Fibroblast of pulmonary artery (primary cell): Measurements from ENCODE around the gene HOXB2.

Source experiments
- DNase-seq: peaks from one replicate; pipeline ENCODE4 v3.0.0-alpha.2; 2010; ENCODE audit warnings: low read depth
- H3K4me3 ChIP-seq: replicated peaks from 2 replicates; pipeline ENCODE4 v1.5.1; 2011; ENCODE audit warnings: low read depth, mild to moderate bottlenecking, control low read depth, low read length, moderate library complexity
- TF ChIP-seq, protein P1 (sequence below): IDR thresholded peaks from 2 replicates; pipeline ENCODE4 v1.5.1; 2011; ENCODE audit warnings: mild to moderate bottlenecking, control low read depth, low read length, inconsistent platforms; ENCODE audit errors: missing control alignments

HOXB2 gene

DNA sequence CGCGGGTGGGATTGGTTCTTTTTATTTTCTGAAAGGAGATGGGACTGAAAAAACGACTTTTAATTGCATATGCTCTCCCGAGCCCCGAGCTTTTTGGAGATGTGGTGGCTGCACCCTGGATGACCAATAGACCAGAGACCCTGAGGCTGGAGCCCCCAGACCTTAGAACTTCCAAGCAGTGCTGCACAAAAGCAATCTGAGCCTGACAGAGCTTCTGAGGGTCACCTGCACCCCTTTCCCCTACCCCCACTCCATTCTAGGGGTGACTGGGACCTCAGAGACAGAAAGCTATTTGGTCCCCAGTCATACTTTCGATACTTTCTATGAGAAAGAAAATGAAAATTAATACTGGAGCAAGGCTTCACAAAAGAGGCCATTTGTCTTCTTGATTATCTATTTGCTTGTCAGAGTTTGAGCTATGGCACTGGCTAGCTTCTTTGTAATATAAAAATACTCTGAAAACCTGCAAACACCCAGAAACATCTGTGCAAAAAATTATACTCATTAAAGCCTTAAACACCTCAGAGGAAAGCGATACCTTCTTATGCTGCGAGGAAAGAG lies 29.7 kb upstream of the HOXB2 start:
- DNase-seq = no peak
- TF ChIP-seq, protein P1, sequence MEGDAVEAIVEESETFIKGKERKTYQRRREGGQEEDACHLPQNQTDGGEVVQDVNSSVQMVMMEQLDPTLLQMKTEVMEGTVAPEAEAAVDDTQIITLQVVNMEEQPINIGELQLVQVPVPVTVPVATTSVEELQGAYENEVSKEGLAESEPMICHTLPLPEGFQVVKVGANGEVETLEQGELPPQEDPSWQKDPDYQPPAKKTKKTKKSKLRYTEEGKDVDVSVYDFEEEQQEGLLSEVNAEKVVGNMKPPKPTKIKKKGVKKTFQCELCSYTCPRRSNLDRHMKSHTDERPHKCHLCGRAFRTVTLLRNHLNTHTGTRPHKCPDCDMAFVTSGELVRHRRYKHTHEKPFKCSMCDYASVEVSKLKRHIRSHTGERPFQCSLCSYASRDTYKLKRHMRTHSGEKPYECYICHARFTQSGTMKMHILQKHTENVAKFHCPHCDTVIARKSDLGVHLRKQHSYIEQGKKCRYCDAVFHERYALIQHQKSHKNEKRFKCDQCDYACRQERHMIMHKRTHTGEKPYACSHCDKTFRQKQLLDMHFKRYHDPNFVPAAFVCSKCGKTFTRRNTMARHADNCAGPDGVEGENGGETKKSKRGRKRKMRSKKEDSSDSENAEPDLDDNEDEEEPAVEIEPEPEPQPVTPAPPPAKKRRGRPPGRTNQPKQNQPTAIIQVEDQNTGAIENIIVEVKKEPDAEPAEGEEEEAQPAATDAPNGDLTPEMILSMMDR = no peak
- no peak overlapping the region for H3K4me3 ChIP-seq

DNA sequence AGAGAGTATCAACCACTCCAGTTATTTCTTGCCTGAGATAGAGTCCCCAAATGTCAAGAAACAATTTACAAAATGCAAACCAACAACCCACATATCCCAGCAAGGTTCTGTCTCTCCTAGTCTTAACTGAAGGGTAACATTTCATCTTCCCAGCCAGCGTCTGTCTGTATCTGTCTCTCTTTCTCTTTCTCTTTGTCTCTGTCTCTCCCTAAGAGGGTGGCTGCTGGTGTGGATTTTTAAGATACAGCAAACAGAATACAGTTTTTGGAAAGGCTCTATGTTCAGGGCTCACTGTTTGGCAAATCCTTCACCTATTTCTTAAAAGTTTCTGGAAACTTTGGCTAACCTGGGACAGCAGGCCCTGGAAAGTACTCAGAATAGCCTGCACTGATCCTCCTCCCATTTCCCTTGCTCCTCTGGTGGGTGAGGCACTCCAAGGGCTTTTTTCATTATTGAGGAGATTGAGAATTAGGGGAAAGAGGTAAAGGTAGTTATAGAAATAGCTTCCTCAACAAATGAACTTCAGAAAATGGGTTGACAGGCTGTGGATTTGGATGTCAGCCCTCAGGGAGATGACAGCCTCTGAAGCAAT lies 27.0 kb upstream of the HOXB2 start:
- no peak overlapping the region for H3K4me3 ChIP-seq

DNA sequence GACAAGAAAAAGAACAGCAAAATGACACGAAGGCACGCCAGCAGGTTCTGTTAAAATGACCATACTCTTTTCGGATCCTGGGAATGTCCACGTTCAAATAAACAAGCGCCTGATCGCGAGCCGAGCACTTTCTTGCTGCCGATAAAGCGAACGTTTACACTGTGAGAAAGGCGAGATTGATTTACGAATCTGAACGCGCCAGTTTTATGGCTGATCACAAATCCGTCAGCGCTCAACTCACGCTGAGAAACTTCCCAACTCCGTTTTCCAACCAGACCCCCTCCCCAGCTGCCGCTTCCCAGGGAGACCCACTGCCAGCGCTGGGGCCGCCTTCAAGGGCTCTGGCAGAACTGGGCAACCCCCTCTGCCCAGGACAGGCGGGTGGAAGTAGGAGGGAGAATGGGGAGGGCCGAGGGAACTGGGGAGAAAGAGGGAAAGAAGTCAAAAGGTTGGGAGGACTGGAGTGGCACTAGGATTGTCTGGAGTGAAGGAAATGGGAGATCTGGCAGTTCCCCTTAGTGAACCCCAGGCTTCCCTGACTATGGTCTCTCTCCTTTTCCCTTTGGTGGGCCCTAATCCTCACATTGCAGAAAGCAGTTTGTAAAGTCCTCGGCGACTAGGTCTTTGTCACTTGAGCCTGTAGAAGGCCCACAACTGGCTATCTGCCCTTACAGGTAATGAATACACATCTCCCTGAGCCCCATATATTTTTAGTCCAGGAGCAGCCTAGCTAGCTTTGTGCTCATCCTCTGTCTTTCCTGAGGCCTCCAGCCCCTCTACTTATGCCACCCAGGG lies 26.3 kb upstream of the HOXB2 start:
- no peak overlapping the region for H3K4me3 ChIP-seq
- TF ChIP-seq, protein P1 = no peak
- no peak for DNase-seq

More for the DNA sequence above, 27.0 kb upstream of the HOXB2 start:
- TF ChIP-seq, protein P1 = no peak
- DNase-seq = no peak

DNA sequence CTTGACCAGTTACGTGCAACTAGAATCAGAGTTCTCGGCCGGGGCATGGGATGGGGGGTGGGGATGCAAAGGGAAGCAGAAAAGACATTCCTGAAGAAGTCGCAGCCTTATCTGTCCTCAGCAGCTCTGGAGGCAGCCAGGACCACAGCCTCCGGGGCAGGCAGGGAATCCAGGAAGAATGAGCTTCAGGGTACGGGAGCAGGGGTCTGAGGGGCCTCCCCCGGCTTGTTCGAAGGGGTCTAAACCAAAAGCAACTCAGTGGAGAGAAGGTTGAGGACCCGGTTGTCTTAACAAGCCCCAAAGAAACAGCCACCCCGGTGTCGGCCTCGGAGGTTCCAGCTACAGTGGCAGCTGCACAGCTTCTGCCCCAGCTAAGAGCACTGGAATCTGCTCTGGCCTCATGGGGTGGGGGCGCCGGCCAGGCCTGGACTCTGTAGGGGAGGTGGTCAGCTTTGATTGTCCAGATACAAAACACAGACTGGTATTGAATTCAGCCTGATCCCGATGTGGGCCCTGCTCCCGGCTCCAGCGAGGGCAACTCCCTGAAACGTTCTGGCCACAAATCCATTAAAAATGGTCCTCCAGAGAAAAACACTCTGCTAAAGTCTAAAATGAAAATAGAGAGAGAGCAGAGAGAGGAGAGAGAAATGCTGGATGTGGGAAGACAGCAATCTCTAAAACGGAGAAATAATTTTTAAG lies 25.6 kb upstream of the HOXB2 start:
- DNase-seq = no peak
- TF ChIP-seq, protein P1 = no peak
- no peak overlapping the region for H3K4me3 ChIP-seq

DNA sequence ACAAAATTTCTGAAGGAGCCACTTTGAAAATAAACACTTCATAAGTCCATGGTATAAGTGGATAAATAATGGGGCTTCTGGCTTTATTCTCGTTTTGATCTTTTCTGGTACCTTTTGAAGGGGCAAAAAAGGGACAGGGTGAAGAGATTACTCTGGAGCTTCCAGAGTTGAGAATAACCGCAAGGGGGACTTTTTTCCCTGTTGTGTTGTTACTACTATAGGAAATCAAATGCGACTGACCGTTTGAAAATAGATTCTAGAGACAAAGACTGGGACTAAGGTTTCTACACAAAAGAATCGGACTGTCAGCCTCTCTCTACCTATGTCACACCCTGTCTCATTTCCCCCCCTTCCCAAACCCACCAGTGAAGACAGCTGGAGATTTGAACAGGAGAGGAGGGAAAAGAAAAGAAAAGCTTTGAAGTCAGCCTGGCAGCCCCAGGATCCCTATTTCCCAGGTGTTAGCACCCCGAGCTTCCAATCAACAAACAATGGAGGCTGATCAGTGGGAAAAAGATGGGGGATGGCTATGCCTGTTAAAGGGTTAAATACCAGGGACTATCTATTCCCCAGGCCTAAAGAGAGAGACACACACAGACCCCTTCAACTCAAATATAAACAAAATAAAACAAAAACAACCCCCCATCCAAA lies 24.9 kb upstream of the HOXB2 start:
- TF ChIP-seq, protein P1 = no peak
- no peak for DNase-seq
- H3K4me3 ChIP-seq = no peak overlapping the region

DNA sequence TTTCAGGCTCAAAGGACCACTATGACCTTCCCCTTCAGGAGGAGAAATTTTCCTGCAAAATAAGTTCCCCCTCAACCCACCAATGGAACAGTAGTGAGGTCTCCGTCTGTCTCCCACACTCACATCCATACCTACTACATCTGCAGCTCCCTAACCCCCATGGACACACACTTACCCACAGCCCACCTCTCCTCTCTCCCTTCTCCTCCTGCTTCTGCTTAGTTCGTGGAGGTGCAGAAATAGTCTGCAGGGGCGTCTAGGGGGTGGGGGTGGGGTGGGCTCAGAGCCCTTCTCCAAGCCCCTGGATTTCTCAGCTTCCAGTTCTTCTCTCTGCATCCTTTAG lies 24.3 kb upstream of the HOXB2 start:
- DNase-seq = no peak
- TF ChIP-seq, protein P1 = no peak
- H3K4me3 ChIP-seq = no peak overlapping the region
